LHCN-M2 (cell line): ENCODE data around the gene GOLGA6L9. TPM values are rescaled to one million over a fixed set of nuclear protein-coding genes. Genes with fewer than 3 reads are reported as not detected.
"Not testable (repeated sequence)": the region's sequence is repeated elsewhere in the genome, so short reads cannot be mapped to it uniquely, and the experiment has no call there.

Experiments used
- DNase-seq: peaks from one replicate; pipeline ENCODE4 v3.0.0-alpha.2; 2012; ENCODE audit warnings: low read depth
- total RNA-seq: library from RNA; depleted of rRNA; stranded (reverse); fragments of >200 nt; gene quantifications from 2 replicates; pipeline ENCODE4 v1.2.3, GENCODE V29; 2014; rRNA removed

The GOLGA6L9 gene
- total RNA-seq, 1 experiment from 2014 or later: 2.5 TPM

DNA sequence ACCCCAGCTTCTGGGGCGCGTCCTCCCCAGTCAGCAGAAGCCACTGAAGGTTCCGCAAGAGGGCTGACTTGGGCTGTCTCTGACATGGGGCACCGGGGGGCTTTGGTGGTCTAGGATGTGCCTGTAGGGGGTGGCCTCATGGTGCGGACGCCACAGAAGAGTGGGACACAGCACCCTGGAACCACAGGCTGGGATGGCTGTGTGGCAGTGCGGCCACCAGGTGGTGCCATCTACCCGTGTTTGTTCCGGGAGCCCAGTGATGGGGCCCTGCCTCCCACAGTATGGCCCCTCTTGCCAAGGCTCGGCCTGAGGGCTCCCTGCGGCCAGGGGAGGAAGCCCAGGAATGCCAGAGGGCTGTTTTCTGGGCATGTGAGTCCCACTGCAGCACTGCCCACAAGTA, 38.6 kb downstream of the GOLGA6L9 start:
- DNase-seq: not testable (repeated sequence)

DNA sequence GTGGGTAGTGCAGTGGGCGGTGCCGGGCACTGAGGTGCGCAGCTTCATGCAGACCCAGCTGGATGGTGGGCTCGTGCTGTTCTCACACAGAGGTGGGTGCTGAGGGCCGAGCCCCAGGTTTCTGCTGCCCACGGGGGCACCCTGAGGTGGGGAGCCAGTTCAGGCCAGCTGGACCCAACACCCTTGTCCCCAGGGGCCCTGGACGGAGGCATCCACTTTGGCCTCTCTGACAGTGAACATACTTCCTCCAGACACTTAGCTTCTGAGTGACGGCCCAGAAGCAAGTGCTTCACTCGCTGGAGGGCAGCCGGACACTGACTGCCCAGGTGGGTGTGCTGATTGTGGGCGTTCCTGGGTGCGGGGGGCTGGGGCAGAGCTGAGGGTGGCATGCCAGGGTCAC, 39.8 kb downstream of the GOLGA6L9 start:
- DNase-seq: not testable (repeated sequence)

DNA sequence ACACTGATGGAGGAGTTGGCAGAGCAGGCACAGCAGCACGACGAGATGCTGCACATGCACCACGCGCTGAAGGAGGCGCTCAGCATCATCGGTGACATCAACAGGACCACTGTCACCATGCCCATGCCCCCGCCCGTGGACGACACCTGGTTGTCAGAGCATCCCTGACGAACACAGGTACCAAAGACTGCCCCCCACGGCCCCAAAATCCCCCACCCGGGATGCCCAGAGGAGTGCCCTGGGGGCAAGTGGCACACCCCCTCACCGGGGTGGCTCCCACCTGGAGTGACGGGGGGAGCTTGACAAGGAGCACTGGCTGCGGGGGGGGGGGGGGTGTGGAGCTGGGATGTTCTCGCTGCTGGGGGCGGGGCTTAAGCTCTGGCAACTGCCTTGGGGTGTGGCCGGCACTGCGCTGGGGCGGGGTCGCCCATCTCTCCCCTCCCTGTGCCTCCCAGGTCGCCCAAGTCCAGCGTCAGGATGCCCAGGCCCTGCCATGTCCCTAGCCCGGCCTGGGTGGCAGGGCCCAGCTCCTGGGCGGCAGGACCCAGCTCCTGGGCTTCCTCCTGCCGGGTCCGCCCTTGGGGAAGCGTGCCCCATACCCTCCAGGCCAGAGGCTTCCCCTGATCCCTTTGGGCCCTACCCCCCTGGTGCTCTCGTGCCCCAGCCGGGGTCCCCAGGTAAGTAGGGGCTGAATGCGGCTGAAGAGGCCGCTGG, 42.8 kb downstream of the GOLGA6L9 start:
- DNase-seq: not testable (repeated sequence)

DNA sequence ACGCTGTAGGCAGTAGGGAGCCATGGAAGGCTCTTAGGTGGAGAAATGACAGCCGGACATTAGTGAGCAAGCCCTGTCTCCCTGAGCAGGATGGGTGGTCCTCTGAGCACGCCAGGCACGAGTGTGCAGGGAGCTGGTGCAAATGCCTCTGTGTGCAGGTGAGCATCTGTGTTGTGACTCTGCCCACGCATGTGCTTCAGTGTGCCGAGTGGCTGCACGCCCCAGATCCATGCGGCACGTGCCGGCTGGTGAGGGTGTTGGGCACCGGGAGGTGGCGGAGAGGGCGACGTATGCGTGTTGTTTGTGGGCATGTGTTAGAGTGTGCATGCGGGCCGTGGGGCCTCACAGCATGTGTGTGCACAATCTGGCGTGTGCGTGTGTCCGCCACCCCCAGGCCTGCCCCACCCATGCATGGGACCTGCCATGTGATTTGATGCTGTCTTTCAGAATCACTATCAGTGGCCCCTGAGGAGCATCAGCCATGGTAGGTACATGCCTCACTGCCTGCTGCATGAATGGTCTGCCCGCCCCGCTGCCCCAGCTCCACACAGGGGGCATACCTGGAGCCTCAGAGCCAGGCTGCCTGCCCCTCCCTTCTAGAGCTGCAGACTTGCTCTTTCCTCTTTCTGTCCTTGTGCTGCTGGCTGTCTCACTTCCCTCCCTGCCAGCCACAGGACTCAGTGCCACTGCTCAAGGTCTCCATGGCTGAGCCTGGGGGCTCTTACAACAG, 45.1 kb downstream of the GOLGA6L9 start:
- not testable (repeated sequence) for DNase-seq

DNA sequence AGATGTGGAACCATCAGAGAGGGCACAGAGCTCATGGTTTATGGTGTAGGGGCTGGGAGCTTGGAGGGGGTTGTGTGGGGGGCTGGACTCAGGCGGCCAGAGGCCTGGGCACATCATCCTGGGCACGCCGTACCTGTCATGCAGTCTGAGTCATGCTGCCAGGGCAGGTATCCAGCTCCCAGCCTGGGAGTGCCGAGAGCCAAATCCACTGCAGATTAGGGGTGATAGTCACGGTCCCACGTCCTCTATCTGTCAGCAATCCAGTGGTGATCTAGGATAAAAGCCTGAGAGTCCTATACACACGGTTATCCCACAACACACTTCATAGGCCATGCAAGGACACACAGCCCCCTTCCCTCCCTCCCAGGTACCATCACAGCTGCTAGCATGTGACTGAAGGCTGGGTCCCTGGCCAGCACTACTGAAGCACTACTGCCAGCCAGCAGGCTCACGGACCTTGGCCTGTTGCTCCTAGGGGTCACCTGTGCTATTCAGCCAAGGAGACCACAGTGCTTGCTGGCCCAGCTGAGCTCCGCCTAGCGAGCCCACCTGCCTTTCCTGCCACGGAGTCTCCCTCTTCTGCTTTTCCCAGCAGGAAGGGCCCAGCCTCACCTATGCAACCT, 45.8 kb downstream of the GOLGA6L9 start:
- DNase-seq: not testable (repeated sequence)

DNA sequence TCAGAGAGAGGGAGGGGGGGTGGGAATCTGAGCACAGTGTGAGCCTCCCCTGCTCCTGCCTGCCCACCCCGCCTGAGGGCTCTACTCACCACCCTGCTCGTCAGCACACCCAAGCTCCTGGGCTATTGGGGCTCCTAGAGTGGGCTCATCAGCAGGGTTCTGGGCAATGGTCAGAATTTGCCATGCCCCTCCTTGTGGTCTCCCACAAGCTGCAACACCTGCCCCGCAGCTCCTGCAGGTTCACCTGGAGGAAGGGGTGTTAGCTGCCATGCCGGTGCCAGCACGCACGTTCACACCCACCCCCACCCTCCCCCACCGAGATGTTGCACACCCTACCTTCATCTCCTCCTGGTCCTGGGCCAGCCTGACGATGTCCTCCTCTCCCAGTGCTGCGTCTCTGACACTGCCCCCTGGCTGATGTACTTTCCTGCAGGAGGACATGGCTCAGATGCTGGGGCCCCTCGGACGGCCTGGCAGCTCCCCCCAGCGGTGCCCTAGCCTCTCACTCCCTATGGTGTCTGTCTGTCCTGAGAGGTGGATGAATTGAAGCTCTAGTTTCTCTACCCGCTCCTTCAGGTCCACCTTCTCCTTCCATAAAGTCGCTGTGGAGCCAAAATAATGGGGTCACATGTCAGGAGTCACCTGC, 47.2 kb downstream of the GOLGA6L9 start:
- not testable (repeated sequence) for DNase-seq

DNA sequence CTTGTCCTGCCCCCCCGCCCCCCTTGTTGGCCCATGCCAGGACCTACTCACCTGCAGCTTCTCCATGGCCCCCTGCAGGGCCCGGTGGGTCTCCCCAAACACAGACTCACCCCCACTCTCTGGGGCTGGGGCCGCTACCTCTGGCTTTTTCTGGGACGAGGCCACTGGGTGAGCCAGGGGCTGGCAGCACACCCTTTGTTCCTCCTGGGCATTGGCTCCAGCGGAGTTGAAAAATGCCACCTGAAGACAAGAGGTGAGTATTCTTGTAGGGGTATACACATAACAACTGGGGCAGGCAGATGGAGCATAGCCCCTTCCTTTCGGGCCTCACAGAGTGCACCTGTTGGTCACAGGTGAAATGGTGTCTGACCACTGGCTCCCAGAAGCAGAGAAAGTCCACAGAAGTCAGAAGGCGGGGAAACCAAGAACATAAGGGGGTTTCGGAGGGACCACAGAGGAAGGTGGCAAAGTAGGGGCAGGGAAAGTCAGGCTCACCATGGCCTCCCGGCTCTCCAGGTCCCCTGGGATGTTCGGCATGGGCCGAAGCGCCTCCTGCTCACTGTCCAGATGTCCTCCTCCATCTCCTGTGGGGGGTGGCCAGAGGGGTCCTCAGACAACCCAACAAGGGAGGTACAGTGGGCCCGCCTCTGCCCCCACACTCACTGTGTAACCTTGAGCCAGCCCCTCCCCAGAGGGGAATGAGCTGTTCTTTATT, 47.9 kb downstream of the GOLGA6L9 start:
- not testable (repeated sequence) for DNase-seq

Other genes with a start within 250 kb of the GOLGA6L9 start
- gene EFL1, start 167.1 kb upstream of the GOLGA6L9 start, total RNA-seq: 19.6 and 20.6 TPM in 2 replicates
- 0.17 TPM in 1 of 2 replicates, not detected in the other for gene SAXO2, start 167.0 kb upstream of the GOLGA6L9 start, total RNA-seq
- gene GOLGA6L10, start 80.3 kb upstream of the GOLGA6L9 start, total RNA-seq: 0.77 and 0.80 TPM in 2 replicates
- 1,978 and 2,526 TPM in 2 replicates for gene RPS17, start 110.6 kb downstream of the GOLGA6L9 start, total RNA-seq
- 6.0 and 6.3 TPM in 2 replicates for gene CPEB1, start 217.5 kb downstream of the GOLGA6L9 start, total RNA-seq